Heart left ventricle (tissue), 13 donors: Measurements from ENCODE around the gene RIPK3.

Source experiments
- POLR2A ChIP-seq, 2 donors: fragments of 450-650 bp; IDR thresholded peaks; one replicate each; pipeline ENCODE4 v1.6.1; 2017; ENCODE audit warnings: antibody characterized with exemption in 2 of 2, mild to moderate bottlenecking in 2 of 2, moderate library complexity in 2 of 2
- TF ChIP-seq, protein P1 (sequence below), 12 donors: fragments of 200-600 bp; sonication (generic) in 4 of 12; IDR thresholded peaks; one replicate each; pipeline versions ENCODE4 v1.5.0 to v1.8.0; 2018 to 2022; ENCODE audit warnings: antibody characterized with exemption in 12 of 12, mild to moderate bottlenecking in 5 of 12
- donor health status: ischemic (EF 13 %, LVEDD 7.1; RV severe dilation, severe dysfunction).
- donor health status: DM: no; HTN: yes; CAD: no.
- donor health status: DM: no; HTN: no; CAD: no.
- donor health status: ischemic (EF 25% LVEDD 6.9; RV normal size, moderate dysfunction).
- donor health status: ischemic (EF 25% LVEDD 5.7; RV mildly dilated, moderate dysfunction).
- donor health status: ischemic (EF 35%, LVEDD 5.7; RV mildly dilated, moderate dysfunction).
- donor health status: nonischemic (EF 11% LVEDD 7.7; RV severe dilation, severe dysfunction).
- donor health status: DM: yes; HTN: yes; CAD: no.
- donor health status: PGD.
- donor health status: ischemic (EF 29% LVEDD 5.4; RV normal size, mild dysfunction).
- donor health status: nonischemic (EF 23%, LVEDD 6.1; RV moderate dilation, normal function).

DNA sequence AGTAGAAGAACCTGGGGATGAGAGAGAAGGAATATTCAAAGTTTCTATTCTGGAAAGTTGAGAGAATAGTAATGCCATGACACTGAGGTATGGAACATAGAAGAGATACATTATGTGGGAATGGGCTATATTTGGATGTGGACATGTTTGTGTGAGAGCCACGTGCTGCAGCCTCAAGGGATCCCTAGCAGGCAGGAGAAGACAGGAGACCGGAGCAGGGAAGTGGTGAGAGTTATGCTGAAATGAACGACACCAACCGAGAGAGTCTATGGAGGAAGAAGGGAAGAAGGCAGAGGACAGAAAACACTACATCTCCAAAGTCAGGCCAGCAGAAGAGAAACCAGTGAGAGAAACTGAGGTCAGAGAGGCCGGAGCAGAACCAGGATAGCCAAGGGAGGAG is 10.0 kb upstream of the RIPK3 start:
- TF ChIP-seq, protein P1, sequence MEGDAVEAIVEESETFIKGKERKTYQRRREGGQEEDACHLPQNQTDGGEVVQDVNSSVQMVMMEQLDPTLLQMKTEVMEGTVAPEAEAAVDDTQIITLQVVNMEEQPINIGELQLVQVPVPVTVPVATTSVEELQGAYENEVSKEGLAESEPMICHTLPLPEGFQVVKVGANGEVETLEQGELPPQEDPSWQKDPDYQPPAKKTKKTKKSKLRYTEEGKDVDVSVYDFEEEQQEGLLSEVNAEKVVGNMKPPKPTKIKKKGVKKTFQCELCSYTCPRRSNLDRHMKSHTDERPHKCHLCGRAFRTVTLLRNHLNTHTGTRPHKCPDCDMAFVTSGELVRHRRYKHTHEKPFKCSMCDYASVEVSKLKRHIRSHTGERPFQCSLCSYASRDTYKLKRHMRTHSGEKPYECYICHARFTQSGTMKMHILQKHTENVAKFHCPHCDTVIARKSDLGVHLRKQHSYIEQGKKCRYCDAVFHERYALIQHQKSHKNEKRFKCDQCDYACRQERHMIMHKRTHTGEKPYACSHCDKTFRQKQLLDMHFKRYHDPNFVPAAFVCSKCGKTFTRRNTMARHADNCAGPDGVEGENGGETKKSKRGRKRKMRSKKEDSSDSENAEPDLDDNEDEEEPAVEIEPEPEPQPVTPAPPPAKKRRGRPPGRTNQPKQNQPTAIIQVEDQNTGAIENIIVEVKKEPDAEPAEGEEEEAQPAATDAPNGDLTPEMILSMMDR (IDR thresholded peaks at IDR 0.05): no peak
- TF ChIP-seq POLR2A (IDR thresholded peaks at IDR 0.05): no peak
